ENCODE data around the gene MCHR1. TPM values are rescaled to one million over a fixed set of nuclear protein-coding genes. Genes with fewer than 3 reads are reported as not detected.

MCHR1 gene
- total and polyA plus RNA-seq, 9 of the 15 experiments (the other 6 are each of a cell fraction or from before 2014, with no cell fraction given), result 0.03 to 0.50 TPM; not detected in 7

- Histone ChIP-seq H3K79me2 (ENCODE audit: control insufficient read depth, insufficient read depth, low read length) (peaks cover 8% of the 10 kb centered on the region; the same call in 2 of the 3 replicates), H3K4me1 (replicated peaks in 1 of 2; ENCODE audit: control insufficient read depth in 2 of 2, insufficient read depth in 2 of 2, low read length in 2 of 2) (peaks cover 18 to 36% of the 10 kb centered on the region in 2 experiments), H3K27ac (ENCODE audit: extremely low read depth, low read depth, low read length) (peak overlapping the region; percentile 100), H3K4me3 (peak overlapping the region; percentile 81), H3K9me3 (replicated peaks; ENCODE audit: control insufficient read depth, insufficient read depth, low read depth, low read length) (no peaks in the 10 kb centered on the region), H3K4me2 (ENCODE audit: insufficient read depth, low read length) (peak overlapping the region; percentile 90), H3K36me3 (ENCODE audit: control insufficient read depth, insufficient read depth, low read length) (no peaks in the 10 kb centered on the region), H2AFZ (ENCODE audit: low read depth, low read length) (peak overlapping the region; percentile 99), H3K27me3 (ENCODE audit: control insufficient read depth in 2 of 2, insufficient read depth in 2 of 2, low read length in 2 of 2) (no peaks in the 10 kb centered on the region), H4K20me1 (replicated peaks; ENCODE audit: control insufficient read depth, insufficient read depth, low read length) (no peaks in the 10 kb centered on the region), H3K9me1 (ENCODE audit: control insufficient read depth, insufficient read depth, low read length) (no peaks in the 10 kb centered on the region), H3K9ac (ENCODE audit: insufficient read depth in 1 of 2, low read depth in 2 of 2, low read length in 2 of 2) (peak overlapping the region; percentile 98 to 100)
- ChIA-PET POLR2A (interaction anchor here (0.6 to 2.5 kb wide), 17 partner anchors 10 to 275 kb away, joined by 3 to 20 read pairs (median 3); partner anchors contain the start of gene MRTFA), CTCF (ENCODE audit: low intra/inter-chr PET ratio) (no interaction called here)
- WGBS (ENCODE audit: insufficient coverage, low coverage, missing lambda C conversion rate), result 1% methylated on average over 20 of the region's 33 CpGs
- intact Hi-C loops (cut with micrococcal nuclease) (loop anchor here (10.0 kb wide), 1 partner anchor 243 kb away; no protein-coding TSS in a partner anchor), in situ Hi-C loops (cut with MboI) (loop anchor here (10.0 kb wide), 1 partner anchor 243 kb away; no protein-coding TSS in a partner anchor)
- DNase-seq (ENCODE audit: extremely low read depth in 1 of 4, low spot score in 3 of 4) (peak; percentile 87 to 95 (median 89)), FAIRE-seq (peak; percentile 95), ATAC-seq (peak; percentile 97)
- BruUV-seq (replicated peaks), result TSS peak; percentile 90
- 0 out of 4 replicates have a peak, but pooled peaks of 1 of the 2 experiments have one; percentile 31 for TF ChIP-seq TRIM24 (IDR thresholded peaks at IDR 0.05)
- peak in 1 of 2 experiments; percentile 72; a peak in 1 of 4 replicates for TF ChIP-seq UBTF (IDR thresholded peaks at IDR 0.05; ENCODE audit: borderline replicate concordance in 1 of 2, low read depth in 2 of 2, low read length in 2 of 2)
- TF ChIP-seq EZH2 (IDR thresholded peaks at IDR 0.05; ENCODE audit: borderline replicate concordance, low read depth, low read length), result no peak
- TF ChIP-seq PHF8 (IDR thresholded peaks at IDR 0.05; ENCODE audit: borderline replicate concordance, low read length), result peak; percentile 98
- TF ChIP-seq SRSF3 (IDR thresholded peaks at IDR 0.05; ENCODE audit: insufficient read depth, low read length), result no peak
- TF ChIP-seq TOE1 (IDR thresholded peaks at IDR 0.05; ENCODE audit: borderline replicate concordance), result no peak
- no peak for TF ChIP-seq TOE1 (CRISPR knock-in tag; IDR thresholded peaks at IDR 0.05; ENCODE audit: borderline replicate concordance, low read depth)
- TF ChIP-seq C11orf30 (IDR thresholded peaks at IDR 0.05; ENCODE audit: low read depth), result peak; percentile 87
- TF ChIP-seq ZNF3 (CRISPR knock-in tag; IDR thresholded peaks at IDR 0.05), result no peak
Observed at GRCh38 chr22:40651563-40652501, 27.5 kb upstream of the MCHR1 start.

Measured in K562 (cell line).